ENCODE results near the gene LYPD4.

Gene LYPD4

DNA sequence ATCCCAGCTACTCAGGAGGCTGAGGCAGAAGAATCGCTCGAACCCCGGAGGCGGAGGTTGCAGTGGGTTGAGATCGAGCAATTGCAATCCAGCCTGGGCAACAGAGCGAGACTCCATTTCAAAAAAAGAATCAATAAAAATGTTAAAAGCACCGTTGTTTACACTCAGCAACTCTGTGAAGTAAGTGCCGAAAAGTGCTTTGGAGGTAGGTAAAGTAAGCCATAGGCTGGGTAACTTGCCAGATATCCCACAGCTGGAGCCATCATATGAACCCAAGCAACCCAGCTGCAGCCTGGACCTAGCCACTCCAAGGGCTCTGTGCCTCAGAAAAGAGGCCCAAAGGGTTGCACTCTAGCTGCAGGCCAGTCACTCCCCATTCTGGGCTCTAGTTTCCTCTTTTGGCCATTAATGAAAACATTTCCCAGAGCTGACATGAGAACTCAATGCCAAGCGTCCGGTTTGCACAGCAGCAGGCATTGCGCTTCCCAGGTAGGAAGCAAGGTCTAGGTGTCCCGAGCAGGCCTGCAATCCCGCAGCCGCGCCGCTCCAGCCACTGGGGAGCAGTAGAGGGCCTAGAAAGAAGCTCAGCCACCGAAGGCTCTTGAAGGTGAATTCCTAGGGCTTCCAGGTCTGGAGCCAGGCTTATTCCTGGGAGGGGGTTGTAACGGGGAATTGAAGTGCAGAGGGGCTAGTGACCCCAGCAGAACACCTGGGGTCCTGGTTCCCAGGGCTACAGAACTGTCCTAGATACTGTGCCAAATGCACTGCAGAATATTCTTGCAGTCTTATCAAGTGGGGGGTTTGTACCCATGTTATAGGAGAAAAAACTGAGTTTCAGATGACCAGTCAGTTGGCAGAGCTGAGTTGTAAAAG, 28.5 kb upstream of the LYPD4 start:
- peak in 1 of 2 donors; percentile 62 for DNase-seq (ENCODE audit: low read depth in 2 of 2)

GRCh38 chr19:41872384-41872774, 27.9 kb upstream of the LYPD4 start:
- DNase-seq (ENCODE audit: low read depth in 2 of 2): no peak

GRCh38 chr19:41871573-41872383, 27.3 kb upstream of the LYPD4 start:
- peak; percentile 55 to 62 for DNase-seq (ENCODE audit: low read depth in 2 of 2)

GRCh38 chr19:41870401-41870873, 26.0 kb upstream of the LYPD4 start:
- no peak for DNase-seq (ENCODE audit: low read depth in 2 of 2)

GRCh38 chr19:41869374-41869955, 25.0 kb upstream of the LYPD4 start:
- no peak for DNase-seq (ENCODE audit: low read depth in 2 of 2)

DNA sequence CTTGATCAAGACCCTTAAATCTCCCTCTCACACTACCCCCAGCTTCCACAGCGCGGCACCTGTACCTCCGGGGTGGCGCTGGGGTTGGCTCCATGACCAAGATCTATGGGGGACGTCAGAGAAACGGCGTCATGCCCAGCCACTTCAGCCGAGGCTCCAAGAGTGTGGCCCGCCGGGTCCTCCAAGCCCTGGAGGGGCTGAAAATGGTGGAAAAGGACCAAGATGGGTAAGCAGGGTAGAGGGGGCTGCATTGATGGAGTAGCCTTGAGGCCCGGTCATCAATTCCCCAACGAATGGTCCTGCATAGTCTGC, 24.5 kb upstream of the LYPD4 start:
- no peak for DNase-seq (ENCODE audit: low read depth in 2 of 2)

DNA sequence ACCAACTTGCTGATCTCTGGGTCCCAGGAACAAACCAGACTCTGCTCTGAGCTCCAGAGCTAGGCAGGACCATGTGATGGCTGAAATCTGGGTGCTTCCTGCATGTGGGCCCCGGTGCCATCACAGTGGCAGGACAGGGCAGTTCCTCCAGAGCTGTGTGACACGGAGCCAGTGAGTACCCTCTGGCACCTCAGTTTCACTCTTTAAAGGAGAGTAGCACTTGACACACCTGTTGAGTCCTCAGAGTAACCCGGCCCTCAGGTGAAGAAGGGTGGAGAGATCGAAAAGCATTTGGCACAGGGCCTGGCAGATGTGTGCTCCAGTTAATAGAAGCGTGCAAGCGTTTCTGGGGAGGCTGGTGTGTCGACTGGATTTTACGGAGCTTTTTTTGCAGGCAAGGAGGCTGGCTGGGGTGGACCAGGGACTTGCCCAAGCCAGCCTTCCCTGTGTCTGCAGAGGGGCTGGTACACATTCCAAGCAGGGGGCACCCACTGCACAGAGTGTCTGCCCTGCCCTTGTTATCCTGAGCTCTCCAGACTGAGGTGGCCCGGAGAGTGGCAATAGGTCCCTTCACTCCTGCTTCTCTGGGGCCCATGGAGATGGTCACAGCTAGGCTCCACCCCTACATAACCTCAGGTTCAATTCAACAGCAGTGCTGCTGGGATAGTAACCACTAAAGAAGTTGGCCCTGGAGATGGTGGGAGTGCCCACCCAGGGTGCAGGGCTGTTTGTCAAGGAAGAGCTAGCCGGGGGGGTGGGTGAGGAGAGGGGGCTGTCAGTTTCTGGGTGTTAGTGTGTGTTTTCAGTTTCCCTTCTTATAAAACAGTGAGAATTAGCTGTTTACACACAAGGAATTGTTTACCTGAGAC, 23.9 kb upstream of the LYPD4 start:
- no peak for DNase-seq (ENCODE audit: low read depth in 2 of 2)

DNA sequence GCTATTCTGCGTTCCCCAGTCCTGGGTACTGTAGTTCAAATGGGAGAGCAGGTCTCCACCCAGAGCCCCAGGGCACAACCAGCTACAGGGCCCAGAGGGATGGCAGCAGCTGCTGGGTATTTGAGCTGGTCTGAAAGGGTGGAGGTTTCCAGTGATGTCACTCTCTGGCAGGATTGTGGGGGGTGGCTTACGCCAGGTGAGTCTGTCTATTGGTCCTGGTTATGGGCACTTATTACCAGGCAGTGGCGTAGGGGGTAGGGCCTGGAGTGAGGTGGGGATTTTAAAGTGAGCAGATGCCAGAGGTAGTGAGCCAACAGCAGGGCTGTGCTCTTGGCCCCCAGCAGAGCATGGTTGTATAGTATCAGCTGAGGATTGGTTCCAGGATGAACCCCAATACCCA, 21.8 kb upstream of the LYPD4 start:
- no peak for DNase-seq (ENCODE audit: low read depth in 2 of 2)

DNA sequence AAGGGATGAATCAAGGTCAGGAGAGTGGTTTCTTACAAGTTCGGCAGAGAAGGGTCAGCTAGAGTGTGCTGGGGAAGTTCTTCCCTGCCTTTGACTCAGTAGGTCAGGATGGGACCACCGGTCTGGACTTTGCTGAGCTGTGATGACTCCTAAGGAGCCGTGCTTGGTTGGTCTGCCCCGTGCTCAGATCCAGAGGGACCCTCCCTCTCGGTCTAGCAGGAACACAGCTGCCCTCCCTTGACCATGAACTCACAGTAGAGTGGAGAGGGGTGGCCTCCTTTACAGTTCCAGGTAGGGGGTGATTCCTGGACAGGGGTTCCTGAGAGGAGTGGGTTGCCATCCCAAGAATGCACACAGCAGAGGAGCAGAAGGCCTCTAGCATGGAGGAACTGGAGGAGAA, 19.9 kb upstream of the LYPD4 start:
- DNase-seq (ENCODE audit: low read depth in 2 of 2): no peak

GRCh38 chr19:41863209-41863931, 18.9 kb upstream of the LYPD4 start:
- no peak for DNase-seq (ENCODE audit: low read depth in 2 of 2)

DNA sequence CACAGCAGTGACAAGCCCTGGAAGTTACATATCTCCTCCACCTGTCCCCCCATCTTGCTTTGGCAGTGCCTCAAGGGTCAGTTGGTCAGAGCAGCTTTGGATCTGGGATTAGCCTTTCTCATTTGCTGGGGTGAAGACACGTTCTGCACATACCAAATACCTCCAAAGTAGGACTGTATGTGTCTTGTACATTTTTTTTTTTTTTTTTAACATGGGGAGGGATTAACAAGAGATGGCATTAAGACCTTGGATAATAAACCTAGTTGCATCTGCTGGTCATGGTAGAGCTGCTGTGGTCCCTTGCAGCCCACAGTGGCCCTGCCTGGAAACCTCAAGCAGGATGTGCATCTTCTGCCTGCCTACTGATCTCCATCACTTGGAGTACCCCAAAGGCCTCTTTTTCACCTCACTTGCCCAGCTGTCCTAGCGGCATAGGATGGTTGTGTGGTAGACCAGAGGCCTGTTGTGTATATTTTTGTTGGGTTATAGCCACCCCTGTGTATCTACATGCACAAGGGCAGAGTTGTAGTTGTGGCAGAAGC, 18.0 kb upstream of the LYPD4 start:
- DNase-seq (ENCODE audit: low read depth in 2 of 2): no peak

DNA sequence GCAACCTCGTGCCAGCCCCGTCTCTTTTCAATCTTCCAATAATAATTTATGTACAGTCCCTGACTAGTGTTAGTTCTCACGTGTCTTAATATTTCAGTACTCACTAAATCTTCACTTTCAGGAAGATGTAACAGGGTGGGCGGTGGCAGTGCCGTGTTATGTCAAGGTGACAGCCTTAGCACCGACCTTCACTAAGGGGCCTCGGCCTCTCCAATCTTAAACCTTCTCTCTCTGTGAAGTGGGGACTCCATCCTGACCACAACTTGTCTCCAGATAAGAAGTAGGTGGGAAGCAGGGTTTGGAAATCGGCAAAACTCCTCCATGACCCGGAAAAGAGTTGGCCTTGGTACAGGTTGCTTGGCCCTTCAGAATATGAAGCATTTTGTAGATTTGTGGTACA, 17.4 kb upstream of the LYPD4 start:
- no peak for DNase-seq (ENCODE audit: low read depth in 2 of 2)

GRCh38 chr19:41861116-41861768, 16.8 kb upstream of the LYPD4 start:
- no peak for DNase-seq (ENCODE audit: low read depth in 2 of 2)

DNA sequence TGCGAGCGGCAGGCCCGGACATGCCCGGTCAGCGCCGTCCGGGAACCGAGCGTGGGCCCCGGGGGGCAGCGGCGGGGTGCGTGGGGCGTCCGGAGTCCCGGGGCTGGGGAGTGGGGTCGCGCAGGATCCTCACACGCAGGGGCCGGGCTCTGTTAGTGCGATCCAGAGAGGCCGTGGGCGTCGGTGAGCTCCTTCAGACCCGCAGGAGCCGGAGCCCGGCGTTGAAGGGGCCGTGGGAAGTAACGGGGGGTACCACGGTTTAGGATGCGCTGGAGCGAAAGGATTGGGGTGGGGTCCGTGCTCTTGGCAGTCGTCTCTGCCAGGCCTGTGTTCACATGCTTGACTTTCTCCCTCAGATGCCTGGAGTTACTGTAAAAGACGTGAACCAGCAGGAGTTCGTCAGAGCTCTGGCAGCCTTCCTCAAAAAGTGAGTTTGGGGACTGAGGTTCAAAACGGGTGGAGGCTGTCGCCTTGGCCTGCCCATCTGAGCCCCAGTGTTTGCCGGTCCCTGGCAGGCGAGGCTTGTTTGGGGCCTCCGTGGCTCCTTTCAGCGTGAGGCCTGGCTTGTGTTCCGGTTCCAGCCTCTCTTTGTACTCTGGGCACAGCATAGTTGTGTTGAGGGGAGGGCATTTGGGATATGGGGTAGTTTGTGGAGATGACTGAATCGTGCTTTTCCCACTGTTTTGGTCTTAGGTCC, 16.1 kb upstream of the LYPD4 start:
- DNase-seq (ENCODE audit: low read depth in 2 of 2): no peak

DNA sequence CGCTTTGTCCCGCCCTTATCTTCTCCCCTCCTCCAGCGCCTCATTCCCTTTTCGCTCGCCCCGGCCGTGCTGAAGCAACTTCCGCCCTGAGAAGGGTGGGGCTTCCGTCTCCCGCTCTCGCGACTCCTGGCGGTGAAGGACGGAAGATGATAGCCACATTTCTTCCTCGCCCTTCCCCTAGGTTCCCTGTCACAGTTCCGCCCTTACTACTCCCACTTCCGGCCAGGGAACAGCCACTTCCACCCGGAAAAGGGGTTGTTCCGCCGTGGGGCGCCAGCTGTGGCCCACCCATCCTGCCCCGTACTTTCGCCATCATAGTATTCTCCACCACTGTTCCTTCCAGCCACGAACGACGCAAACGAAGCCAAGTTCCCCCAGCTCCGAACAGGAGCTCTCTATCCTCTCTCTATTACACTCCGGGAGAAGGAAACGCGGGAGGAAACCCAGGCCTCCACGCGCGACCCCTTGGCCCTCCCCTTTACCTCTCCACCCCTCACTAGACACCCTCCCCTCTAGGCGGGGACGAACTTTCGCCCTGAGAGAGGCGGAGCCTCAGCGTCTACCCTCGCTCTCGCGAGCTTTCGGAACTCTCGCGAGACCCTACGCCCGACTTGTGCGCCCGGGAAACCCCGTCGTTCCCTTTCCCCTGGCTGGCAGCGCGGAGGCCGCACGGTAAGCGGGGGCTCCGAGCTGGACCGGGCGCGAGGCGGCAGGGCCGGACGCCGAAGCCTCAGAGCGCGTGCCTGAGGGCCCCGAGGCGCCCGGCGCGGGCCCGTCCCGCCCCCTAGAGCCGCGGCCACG, 15.3 kb upstream of the LYPD4 start, which contains the start of gene RPS19:
Gene RPS19, plus strand, starts transcription at position 638 of the 801 bp plus-strand sequence. CDS start 520 bp downstream, outside the sequence.
- peak; percentile 96 to 98 for DNase-seq (ENCODE audit: low read depth in 2 of 2)

DNA sequence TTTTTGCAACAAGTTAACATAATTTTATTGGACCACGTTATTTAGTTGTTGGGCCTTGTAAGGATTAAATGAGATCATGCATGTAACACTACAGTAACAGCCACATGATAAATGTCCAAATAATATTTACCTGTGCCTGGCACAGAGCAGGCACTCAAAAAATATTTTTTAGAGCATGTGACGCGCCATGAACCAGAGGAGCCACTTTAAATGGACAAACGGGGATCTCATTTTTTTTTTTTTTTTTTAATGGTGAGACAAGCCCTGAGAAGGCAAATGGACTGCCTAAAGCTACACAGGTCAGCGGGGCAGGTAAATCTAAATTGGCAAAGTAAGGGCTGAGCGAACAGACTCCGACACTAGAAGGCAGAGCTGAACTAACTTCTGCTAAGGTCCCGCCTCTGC, 14.7 kb upstream of the LYPD4 start:
- DNase-seq (ENCODE audit: low read depth in 2 of 2): no peak

DNA sequence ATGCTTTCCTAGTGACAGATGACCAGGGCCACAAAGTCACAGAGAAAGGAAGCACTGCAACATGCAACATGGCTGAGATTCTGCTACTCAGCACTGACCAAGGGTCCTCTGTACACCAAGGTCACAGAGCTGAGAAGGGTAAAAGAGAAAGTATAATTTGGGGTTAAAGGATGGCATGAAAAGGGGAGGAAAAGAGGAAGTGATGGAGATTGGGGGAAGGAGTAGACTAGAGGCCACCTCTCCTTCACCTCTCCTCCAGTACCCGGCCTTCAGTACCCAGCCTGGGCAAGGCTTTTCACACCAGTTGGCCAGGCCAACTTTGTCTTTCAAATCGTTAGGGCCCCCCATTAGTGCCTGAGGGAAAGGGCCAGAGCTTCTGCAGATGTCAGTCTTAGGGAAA, 9.3 kb upstream of the LYPD4 start:
- DNase-seq (ENCODE audit: low read depth in 2 of 2): no peak

DNA sequence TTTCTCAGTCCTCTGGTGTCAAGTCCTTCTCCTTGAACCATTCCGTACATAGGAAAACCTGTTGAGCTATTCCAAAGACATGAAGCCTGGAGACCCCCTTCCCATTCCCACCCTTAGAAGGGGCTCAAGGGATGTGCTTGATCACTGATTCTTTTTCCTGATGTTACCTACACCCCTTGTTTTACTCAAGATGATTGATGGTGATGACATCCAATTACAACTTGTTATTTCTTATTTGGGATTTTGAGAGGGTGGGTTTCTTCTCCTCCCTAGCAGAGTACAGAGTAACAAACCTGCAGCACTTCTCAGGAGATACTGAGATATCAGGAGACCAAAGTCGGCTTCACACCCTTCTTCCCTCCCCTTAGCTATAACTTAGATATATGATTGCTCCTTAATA, 8.9 kb upstream of the LYPD4 start:
- DNase-seq (ENCODE audit: low read depth in 2 of 2): no peak

DNA sequence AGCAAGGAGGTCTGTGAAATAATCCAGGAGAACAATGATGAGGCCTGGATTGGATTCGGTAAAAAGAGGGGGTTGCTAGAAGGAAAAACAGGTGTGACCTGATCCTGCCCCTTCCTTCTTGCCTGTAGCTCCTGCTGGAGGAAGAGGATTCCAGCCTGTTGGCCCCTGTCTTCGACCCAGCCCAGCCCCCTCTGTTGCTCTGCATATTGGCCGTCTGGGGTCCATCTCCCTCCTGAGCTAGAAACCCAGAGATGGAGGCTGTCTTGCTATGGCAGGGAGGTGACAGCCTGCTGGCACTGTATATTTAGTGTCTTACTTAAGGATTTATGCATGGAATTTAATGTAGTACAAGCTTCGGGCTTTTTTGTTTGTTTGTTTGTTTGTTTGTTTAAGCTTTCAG, 7.0 kb upstream of the LYPD4 start:
- no peak for DNase-seq (ENCODE audit: low read depth in 2 of 2)

All from stimulated activated CD4-positive, alpha-beta T cell treated with anti-CD3 and anti-CD28 coated beads, Interleukin-4, amount 100 ng/mL, for 48 hours (primary cell).